HG03432 (cell line): ENCODE results near the gene VAV2.

Experiments used
- ATAC-seq: cut with Tn5 transposase; IDR thresholded peaks from one replicate; pipeline ENCODE4 v1.9.1; 2021; ENCODE audit warnings: mild to moderate bottlenecking, moderate library complexity; ENCODE audit not compliant: unreplicated experiment

Gene VAV2

GRCh38 chr9:133788045-133788818 lies 203.9 kb downstream of the VAV2 start:
- no peak for ATAC-seq

- peak; percentile 43 for ATAC-seq
Measured at GRCh38 chr9:133787754-133788025, 204.4 kb downstream of the VAV2 start.

- no peak for ATAC-seq
Measured at GRCh38 chr9:133786907-133787753, 205.0 kb downstream of the VAV2 start.

GRCh38 chr9:133786371-133786753 lies 205.8 kb downstream of the VAV2 start:
- peak; percentile 50 for ATAC-seq

- no peak for ATAC-seq
Measured at GRCh38 chr9:133785753-133786370, 206.3 kb downstream of the VAV2 start.

GRCh38 chr9:133784731-133785561 lies 207.2 kb downstream of the VAV2 start:
- ATAC-seq: no peak

- no peak for ATAC-seq
Measured at GRCh38 chr9:133783331-133783731, 208.8 kb downstream of the VAV2 start.

GRCh38 chr9:133782157-133783130 lies 209.7 kb downstream of the VAV2 start:
- no peak for ATAC-seq

- ATAC-seq: no peak
Measured at GRCh38 chr9:133781828-133782135, 210.3 kb downstream of the VAV2 start.

GRCh38 chr9:133780962-133781827 lies 210.9 kb downstream of the VAV2 start:
- no peak for ATAC-seq

- ATAC-seq: no peak
Measured at GRCh38 chr9:133780404-133780945, 211.6 kb downstream of the VAV2 start.

GRCh38 chr9:133779516-133780403 lies 212.4 kb downstream of the VAV2 start:
- no peak for ATAC-seq

- no peak for ATAC-seq
Measured at GRCh38 chr9:133779081-133779480, 213.0 kb downstream of the VAV2 start.

- no peak for ATAC-seq
Measured at GRCh38 chr9:133778336-133779013, 213.6 kb downstream of the VAV2 start.

- ATAC-seq: no peak
Measured at GRCh38 chr9:133777871-133778270, 214.3 kb downstream of the VAV2 start.

- no peak for ATAC-seq
Measured at GRCh38 chr9:133777068-133777791, 214.9 kb downstream of the VAV2 start.
